ENCODE data around the gene CNPY1.

CNPY1 gene

GRCh38 chr7:155512246-155512887 lies 34.0 kb downstream of the CNPY1 start:
- DNase-seq (ENCODE audit: low read depth in 2 of 2), result no peak

- DNase-seq (ENCODE audit: low read depth in 2 of 2), result no peak
Measured at GRCh38 chr7:155511702-155511996, 34.7 kb downstream of the CNPY1 start.

- DNase-seq (ENCODE audit: low read depth in 2 of 2), result no peak
Measured at GRCh38 chr7:155510975-155511701, 35.2 kb downstream of the CNPY1 start.

GRCh38 chr7:155509725-155510551 lies 36.4 kb downstream of the CNPY1 start:
- DNase-seq (ENCODE audit: low read depth in 2 of 2), result no peak

- no peak for DNase-seq (ENCODE audit: low read depth in 2 of 2)
Measured at GRCh38 chr7:155509359-155509724, 37.0 kb downstream of the CNPY1 start.

- no peak for DNase-seq (ENCODE audit: low read depth in 2 of 2)
Measured at GRCh38 chr7:155508376-155509358, 37.7 kb downstream of the CNPY1 start.

GRCh38 chr7:155507576-155507975 lies 38.8 kb downstream of the CNPY1 start:
- DNase-seq (ENCODE audit: low read depth in 2 of 2), result no peak

GRCh38 chr7:155506854-155507337 lies 39.5 kb downstream of the CNPY1 start:
- DNase-seq (ENCODE audit: low read depth in 2 of 2), result no peak

- DNase-seq (ENCODE audit: low read depth in 2 of 2), result no peak
Measured at GRCh38 chr7:155505422-155505793, 41.0 kb downstream of the CNPY1 start.

- DNase-seq (ENCODE audit: low read depth in 2 of 2), result no peak
Measured at GRCh38 chr7:155497149-155497901, 49.0 kb downstream of the CNPY1 start.

GRCh38 chr7:155496267-155497005 lies 49.9 kb downstream of the CNPY1 start:
- DNase-seq (ENCODE audit: low read depth in 2 of 2), result no peak

GRCh38 chr7:155495440-155496248 lies 50.7 kb downstream of the CNPY1 start:
- DNase-seq (ENCODE audit: low read depth in 2 of 2), result no peak

GRCh38 chr7:155494551-155494950 lies 51.8 kb downstream of the CNPY1 start:
- no peak for DNase-seq (ENCODE audit: low read depth in 2 of 2)

- no peak for DNase-seq (ENCODE audit: low read depth in 2 of 2)
Measured at GRCh38 chr7:155493744-155494538, 52.4 kb downstream of the CNPY1 start.

- DNase-seq (ENCODE audit: low read depth in 2 of 2), result no peak
Measured at GRCh38 chr7:155491812-155492211, 54.5 kb downstream of the CNPY1 start.

- no peak for DNase-seq (ENCODE audit: low read depth in 2 of 2)
Measured at GRCh38 chr7:155490697-155491628, 55.4 kb downstream of the CNPY1 start.

Measured in stimulated activated CD8-positive, alpha-beta memory T cell treated with anti-CD3 and anti-CD28 coated beads, Interleukin-7, amount 100 ng/mL, for 4 hours (primary cell).